ENCODE data around the gene GH1. TPM values are rescaled to one million over a fixed set of nuclear protein-coding genes. Genes with fewer than 3 reads are reported as not detected.

The GH1 gene
- polyA plus RNA-seq, 2 of the 4 experiments (the other 2 are of a cell fraction), result not detected

DNA sequence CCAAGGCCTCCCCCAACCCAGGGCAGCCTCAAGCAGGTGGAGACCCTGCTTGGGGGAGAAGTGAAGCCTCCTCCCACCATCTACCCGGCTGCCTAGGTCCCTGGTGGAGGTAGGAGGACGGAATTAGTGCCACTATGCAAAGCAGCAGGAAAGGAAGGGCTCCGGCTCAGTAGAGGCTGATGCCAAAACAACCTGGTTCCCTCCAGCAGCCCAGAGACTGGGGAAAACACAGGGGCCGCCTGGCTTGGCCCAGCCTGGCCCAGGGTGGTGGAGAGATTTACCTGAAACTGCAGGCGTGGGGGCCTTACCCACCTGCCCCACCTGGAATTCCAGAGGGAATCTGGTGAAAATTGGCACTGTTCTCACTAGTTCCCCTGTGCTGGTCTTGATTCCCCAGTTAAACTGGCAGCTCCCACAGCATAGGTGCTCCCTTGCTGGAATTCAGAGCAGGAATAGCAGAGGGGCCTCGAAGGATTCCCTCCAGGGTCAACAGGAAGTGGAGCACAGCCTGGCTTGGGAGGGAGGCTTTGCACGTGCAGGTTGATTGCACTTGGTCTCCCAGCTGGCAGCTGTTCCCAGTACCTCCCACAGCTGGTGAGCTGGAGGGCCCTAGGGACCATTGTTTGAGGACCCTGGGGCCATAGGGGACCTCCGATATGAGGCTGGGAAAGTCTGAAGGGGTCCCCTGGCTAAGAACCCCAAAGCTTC is 9.0 kb upstream of the GH1 start:
- FAIRE-seq, result no peak
- 54% methylated on average over 8 of the region's 8 CpGs for WGBS (ENCODE audit: missing lambda C conversion rate)

GRCh38 chr17:63926164-63926563 is 7.5 kb upstream of the GH1 start:
- no peak overlapping the region for H3K4me2 ChIP-seq
- DNase-seq (ENCODE audit: low read depth in 1 of 2, low spot score in 1 of 2) (no peak), FAIRE-seq (no peak), ATAC-seq (no peak)
- H3K4me3 ChIP-seq, result no peak overlapping the region
- no peaks in the 10 kb centered on the region for H3K4me1 ChIP-seq
- POLR2A ChIA-PET, result no interaction called here
- H3K27ac ChIP-seq, result no peak overlapping the region
- 64% methylated on average over 2 of the region's 2 CpGs for WGBS (ENCODE audit: missing lambda C conversion rate)
- CTCF ChIA-PET, result interaction anchor here (1.6 to 16.7 kb wide), 5 partner anchors 14 to 206 kb away, joined by 6 to 187 read pairs (median 12); partner anchors contain the start of gene ERN1
- H3K9me3 ChIP-seq, result no peaks in the 10 kb centered on the region
- TF ChIP-seq NFE2L2 (conservative IDR thresholded peaks at IDR 0.05; ENCODE audit: low read length) (no peak), CBX8 (IDR thresholded peaks at IDR 0.05) (no peak), FOSL2 (IDR thresholded peaks at IDR 0.05) (no peak), FOSL2 (CRISPR knock-in tag; IDR thresholded peaks at IDR 0.05) (no peak), RARB (CRISPR knock-in tag; IDR thresholded peaks at IDR 0.05) (no peak)
- TF ChIP-seq, protein P1, sequence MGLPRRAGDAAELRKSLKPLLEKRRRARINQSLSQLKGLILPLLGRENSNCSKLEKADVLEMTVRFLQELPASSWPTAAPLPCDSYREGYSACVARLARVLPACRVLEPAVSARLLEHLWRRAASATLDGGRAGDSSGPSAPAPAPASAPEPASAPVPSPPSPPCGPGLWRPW (IDR thresholded peaks at IDR 0.05), result no peak

More for the DNA sequence above, 9.0 kb upstream of the GH1 start:
- POLR2A ChIA-PET, result no interaction called here
- no peaks in the 10 kb centered on the region for H3K4me1 ChIP-seq
- H3K4me2 ChIP-seq, result no peak overlapping the region
- H3K4me3 ChIP-seq, result no peak overlapping the region
- H3K9me3 ChIP-seq, result no peaks in the 10 kb centered on the region
- CTCF ChIA-PET, result interaction anchor here (0.5 to 9.0 kb wide), 14 partner anchors 9 to 1272 kb away, joined by 3 to 132 read pairs (median 7); partner anchors contain the start of genes CSHL1 and GH1
- H3K27ac ChIP-seq, result no peak overlapping the region
- DNase-seq (ENCODE audit: low read depth in 1 of 2, low spot score in 1 of 2) (no peak), ATAC-seq (no peak)
- TF ChIP-seq, protein P2, sequence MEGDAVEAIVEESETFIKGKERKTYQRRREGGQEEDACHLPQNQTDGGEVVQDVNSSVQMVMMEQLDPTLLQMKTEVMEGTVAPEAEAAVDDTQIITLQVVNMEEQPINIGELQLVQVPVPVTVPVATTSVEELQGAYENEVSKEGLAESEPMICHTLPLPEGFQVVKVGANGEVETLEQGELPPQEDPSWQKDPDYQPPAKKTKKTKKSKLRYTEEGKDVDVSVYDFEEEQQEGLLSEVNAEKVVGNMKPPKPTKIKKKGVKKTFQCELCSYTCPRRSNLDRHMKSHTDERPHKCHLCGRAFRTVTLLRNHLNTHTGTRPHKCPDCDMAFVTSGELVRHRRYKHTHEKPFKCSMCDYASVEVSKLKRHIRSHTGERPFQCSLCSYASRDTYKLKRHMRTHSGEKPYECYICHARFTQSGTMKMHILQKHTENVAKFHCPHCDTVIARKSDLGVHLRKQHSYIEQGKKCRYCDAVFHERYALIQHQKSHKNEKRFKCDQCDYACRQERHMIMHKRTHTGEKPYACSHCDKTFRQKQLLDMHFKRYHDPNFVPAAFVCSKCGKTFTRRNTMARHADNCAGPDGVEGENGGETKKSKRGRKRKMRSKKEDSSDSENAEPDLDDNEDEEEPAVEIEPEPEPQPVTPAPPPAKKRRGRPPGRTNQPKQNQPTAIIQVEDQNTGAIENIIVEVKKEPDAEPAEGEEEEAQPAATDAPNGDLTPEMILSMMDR (IDR thresholded peaks at IDR 0.05), result no peak
- no peak for TF ChIP-seq NR3C1 (IDR thresholded peaks at IDR 0.05)
- no peak for TF ChIP-seq HOXB5 (CRISPR knock-in tag; IDR thresholded peaks at IDR 0.05)
- no peak for TF ChIP-seq MAFK (IDR thresholded peaks at IDR 0.05; ENCODE audit: partially characterized antibody)
- no peak for TF ChIP-seq POLR2A (IDR thresholded peaks at IDR 0.05; ENCODE audit: low read length)
- TF ChIP-seq SMC3 (IDR thresholded peaks at IDR 0.05), result no peak
- TF ChIP-seq JUNB (IDR thresholded peaks at IDR 0.05), result no peak
- TF ChIP-seq EHF (CRISPR knock-in tag; IDR thresholded peaks at IDR 0.05), result no peak
- TF ChIP-seq ZSCAN20 (CRISPR knock-in tag; IDR thresholded peaks at IDR 0.05), result no peak
- no peak for TF ChIP-seq HOXA7 (CRISPR knock-in tag; IDR thresholded peaks at IDR 0.05)
- no peak for TF ChIP-seq FOXS1 (CRISPR knock-in tag; IDR thresholded peaks at IDR 0.05)
- TF ChIP-seq, protein P3, sequence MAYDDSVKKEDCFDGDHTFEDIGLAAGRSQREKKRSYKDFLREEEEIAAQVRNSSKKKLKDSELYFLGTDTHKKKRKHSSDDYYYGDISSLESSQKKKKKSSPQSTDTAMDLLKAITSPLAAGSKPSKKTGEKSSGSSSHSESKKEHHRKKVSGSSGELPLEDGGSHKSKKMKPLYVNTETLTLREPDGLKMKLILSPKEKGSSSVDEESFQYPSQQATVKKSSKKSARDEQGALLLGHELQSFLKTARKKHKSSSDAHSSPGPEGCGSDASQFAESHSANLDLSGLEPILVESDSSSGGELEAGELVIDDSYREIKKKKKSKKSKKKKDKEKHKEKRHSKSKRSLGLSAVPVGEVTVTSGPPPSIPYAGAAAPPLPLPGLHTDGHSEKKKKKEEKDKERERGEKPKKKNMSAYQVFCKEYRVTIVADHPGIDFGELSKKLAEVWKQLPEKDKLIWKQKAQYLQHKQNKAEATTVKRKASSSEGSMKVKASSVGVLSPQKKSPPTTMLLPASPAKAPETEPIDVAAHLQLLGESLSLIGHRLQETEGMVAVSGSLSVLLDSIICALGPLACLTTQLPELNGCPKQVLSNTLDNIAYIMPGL (CRISPR knock-in tag; IDR thresholded peaks at IDR 0.05; ENCODE audit: borderline replicate concordance), result no peak
- TF ChIP-seq HOXB13 (CRISPR knock-in tag; IDR thresholded peaks at IDR 0.05; ENCODE audit: low read depth), result no peak
- TF ChIP-seq CHD2 (IDR thresholded peaks at IDR 0.05; ENCODE audit: low read length, partially characterized antibody), result no peak
- TF ChIP-seq ZNF302 (CRISPR knock-in tag; IDR thresholded peaks at IDR 0.05), result no peak
- TF ChIP-seq ATOH8 (CRISPR knock-in tag; IDR thresholded peaks at IDR 0.05; ENCODE audit: low read depth), result no peak
- TF ChIP-seq, protein P4, sequence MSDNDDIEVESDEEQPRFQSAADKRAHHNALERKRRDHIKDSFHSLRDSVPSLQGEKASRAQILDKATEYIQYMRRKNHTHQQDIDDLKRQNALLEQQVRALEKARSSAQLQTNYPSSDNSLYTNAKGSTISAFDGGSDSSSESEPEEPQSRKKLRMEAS (IDR thresholded peaks at IDR 0.05), result no peak
- TF ChIP-seq RNF2 (IDR thresholded peaks at IDR 0.05; ENCODE audit: borderline replicate concordance, low read depth), result no peak
- no peak for TF ChIP-seq CBX2 (IDR thresholded peaks at IDR 0.05; ENCODE audit: borderline replicate concordance, low read depth)
- TF ChIP-seq EP300 (IDR thresholded peaks at IDR 0.05), result no peak

Measured in A549 (cell line).